Breast epithelium (tissue), 3 donors: Measurements from ENCODE around the gene FAM200A.

ENCODE experiments used
- CTCF ChIP-seq, 3 donors: fragments of 450-650 bp; IDR thresholded peaks; one replicate each; pipeline ENCODE4 v1.5.1; 2016 to 2017; ENCODE audit warnings: antibody characterized with exemption in 3 of 3, mild to moderate bottlenecking in 3 of 3, moderate library complexity in 3 of 3
- POLR2A ChIP-seq: fragments of 450-650 bp; IDR thresholded peaks from one replicate; pipeline ENCODE4 v1.6.1; 2016; ENCODE audit warnings: antibody characterized with exemption, mild to moderate bottlenecking, moderate library complexity

GRCh38 chr7:99557196-99557607 is 5.3 kb upstream of the FAM200A start:
- TF ChIP-seq POLR2A, result no peak
- no peak for TF ChIP-seq CTCF (IDR thresholded peaks at IDR 0.05)
